D721Med (cell line): ENCODE results near the gene PLN.

Experiments used
- DNase-seq: peaks from one replicate; pipeline ENCODE4 v3.0.0; 2011; ENCODE audit warnings: low spot score; ENCODE audit not compliant: insufficient read length
- FAIRE-seq: peaks from 2 replicates; lab custom pipeline; 2011; peaks lifted over from hg19 to GRCh38; lab: Jason Lieb, UNC
- CTCF ChIP-seq: IDR thresholded peaks from 2 replicates; pipeline ENCODE4 v1.5.1; 2012; ENCODE audit warnings: mild to moderate bottlenecking, control low read depth; ENCODE audit not compliant: insufficient read depth; ENCODE audit errors: missing control alignments

Gene PLN

DNA sequence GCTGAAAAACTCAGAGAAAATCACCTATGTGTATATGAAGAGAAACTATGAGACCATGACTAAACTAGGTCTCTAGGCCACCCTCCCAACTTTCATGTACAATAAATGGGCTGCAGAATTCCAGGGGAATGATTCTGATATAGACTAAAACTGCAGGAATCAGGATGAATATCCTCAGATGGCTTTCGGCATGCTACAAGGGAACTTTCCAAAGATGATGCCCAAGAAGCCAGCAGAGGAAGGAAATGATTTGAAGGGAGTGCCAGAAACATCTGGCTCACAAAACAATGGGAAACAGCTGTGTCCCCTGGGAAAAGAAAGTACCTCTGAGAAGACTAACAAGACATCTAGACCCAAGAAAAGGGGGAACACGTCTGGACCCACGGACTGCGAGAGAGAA is 41.1 kb downstream of the PLN start:
- no peak for DNase-seq
- FAIRE-seq = no peak
- TF ChIP-seq CTCF = no peak

- DNase-seq = no peak
- TF ChIP-seq CTCF = no peak
- no peak for FAIRE-seq
Observed at GRCh38 chr6:118589649-118590365, 41.7 kb downstream of the PLN start.

DNA sequence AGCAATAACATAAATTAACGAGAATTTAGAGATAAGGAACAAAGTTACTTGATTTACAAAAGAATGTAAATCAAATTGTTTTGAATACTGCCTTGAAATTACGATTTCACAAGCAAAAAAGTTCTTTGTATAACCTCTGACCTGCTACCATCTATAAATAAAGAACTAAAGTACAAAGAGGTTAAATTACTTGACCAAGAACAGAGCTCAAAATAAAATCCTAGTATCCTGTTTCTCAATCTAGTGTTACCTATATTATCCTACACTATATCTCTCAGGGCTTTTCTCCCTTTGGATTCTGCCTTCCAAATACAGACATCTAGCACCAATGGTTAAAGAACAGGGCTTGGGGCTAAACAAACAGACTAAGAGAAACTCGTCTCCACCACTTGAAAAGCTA is 43.8 kb downstream of the PLN start:
- DNase-seq = no peak
- TF ChIP-seq CTCF = no peak
- FAIRE-seq = no peak

DNA sequence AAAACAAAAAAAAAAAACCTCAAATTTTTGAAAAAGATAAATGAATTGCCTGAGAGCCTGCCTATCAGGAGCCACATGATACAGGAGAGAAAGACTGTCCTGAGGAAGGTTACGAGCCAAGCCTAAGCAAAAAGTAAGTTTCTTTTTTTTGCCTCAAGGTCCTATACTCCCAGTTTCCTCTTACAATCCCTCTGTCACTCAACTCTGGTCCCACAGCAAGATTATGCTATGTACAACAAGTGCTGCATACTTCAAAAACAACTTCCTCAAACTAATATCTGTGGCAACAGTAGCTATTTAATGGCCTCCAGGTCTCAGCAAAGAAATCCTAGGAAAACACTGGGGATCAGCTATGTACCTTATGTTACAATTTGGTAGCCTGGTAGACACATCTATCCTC is 46.8 kb downstream of the PLN start:
- FAIRE-seq = no peak
- no peak for TF ChIP-seq CTCF
- no peak for DNase-seq

DNA sequence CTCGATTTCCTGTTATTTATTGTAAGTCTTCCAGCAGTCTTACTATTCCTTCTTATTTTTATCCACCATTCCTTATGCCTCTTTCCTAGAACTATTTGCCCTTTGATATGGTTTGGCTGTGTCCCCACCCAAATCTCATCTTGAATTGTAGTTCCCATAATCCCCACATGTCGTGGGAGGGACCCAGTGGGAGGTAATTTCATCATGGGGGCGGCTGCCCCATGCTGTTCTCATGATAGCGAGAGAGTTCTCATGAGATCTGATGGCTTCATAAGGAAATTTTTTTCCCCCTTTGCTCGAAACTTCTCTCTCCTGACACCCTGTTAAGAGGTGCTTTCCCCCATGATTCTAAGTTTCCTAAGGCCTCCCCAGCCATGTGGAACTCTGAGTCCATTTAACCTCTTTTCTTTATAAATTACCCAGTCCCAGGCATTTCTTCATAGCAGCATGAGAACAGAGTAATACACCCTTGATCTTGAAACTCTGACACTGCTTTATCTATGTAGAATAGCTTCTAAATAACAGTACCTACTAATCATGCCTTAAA is 48.8 kb downstream of the PLN start:
- no peak for TF ChIP-seq CTCF
- no peak for DNase-seq
- no peak for FAIRE-seq

GRCh38 chr6:118597636-118598035 is 49.5 kb downstream of the PLN start:
- FAIRE-seq = no peak
- TF ChIP-seq CTCF = no peak
- no peak for DNase-seq

GRCh38 chr6:118598324-118598723 is 50.2 kb downstream of the PLN start:
- DNase-seq (no peak), FAIRE-seq (no peak)
- TF ChIP-seq CTCF = no peak
